Sigmoid colon (tissue), 7 donors: ENCODE data around the gene TSPAN9. TPM values are rescaled to one million over a fixed set of nuclear protein-coding genes. Genes with fewer than 3 reads are reported as not detected.

ENCODE experiments used
- DNase-seq: peaks from one replicate; pipeline ENCODE4 v3.0.0-alpha.2; 2019
- H3K27ac ChIP-seq, 4 donors: fragments of 200-600 bp; sonication (generic); one replicate each; pipeline ENCODE4 v1.5.1; 2016 to 2019; ENCODE audit warnings: mild to moderate bottlenecking in 1 of 4
- H3K27me3 ChIP-seq, 3 donors: fragments of 200-600 bp; sonication (generic); one replicate each; pipeline ENCODE4 v1.5.1; 2019; ENCODE audit warnings: mild to moderate bottlenecking in 1 of 3
- H3K36me3 ChIP-seq, 4 donors: fragments of 200-600 bp; sonication (generic); one replicate each; pipeline ENCODE4 v1.5.1; 2016 to 2019
- H3K4me1 ChIP-seq, 4 donors: fragments of 200-600 bp; sonication (generic); one replicate each; pipeline ENCODE4 v1.5.1; 2017 to 2019
- H3K4me3 ChIP-seq, 4 donors: fragments of 200-600 bp; sonication (generic); one replicate each; pipeline ENCODE4 v1.5.1; 2017 to 2019; ENCODE audit warnings: mild to moderate bottlenecking in 2 of 4, moderate library complexity in 1 of 4
- H3K9me3 ChIP-seq, 4 donors: fragments of 200-600 bp in 3 of 4; sonication (generic) in 3 of 4; one replicate each; pipeline versions ENCODE4 v1.5.1 to v1.6.1; 2013 to 2019
- CTCF ChIP-seq, 4 experiments: fragments of 450-650 bp in 3 of 4; fragments of 200-600 bp in 1 of 4; IDR thresholded peaks; one replicate each; pipeline ENCODE4 v1.5.1; 2016 to 2019; ENCODE audit warnings: antibody characterized with exemption in 4 of 4, mild to moderate bottlenecking in 3 of 4, moderate library complexity in 2 of 4
- EP300 ChIP-seq, 4 donors: sonication (generic); formaldehyde crosslinking; IDR thresholded peaks; one replicate each; pipeline ENCODE4 v1.6.1; 2017; ENCODE audit warnings: antibody characterized with exemption in 4 of 4
- POLR2A ChIP-seq, 2 donors: fragments of 450-650 bp; IDR thresholded peaks; one replicate each; pipeline ENCODE4 v1.6.1; 2016; ENCODE audit warnings: antibody characterized with exemption in 2 of 2, mild to moderate bottlenecking in 2 of 2, moderate library complexity in 2 of 2
- POLR2AphosphoS5 ChIP-seq, 4 donors: sonication (generic); formaldehyde crosslinking; IDR thresholded peaks; one replicate each; pipeline ENCODE4 v1.6.1; 2017; ENCODE audit warnings: antibody characterized with exemption in 4 of 4
- WGBS, 2 donors: extraction: QIAGEN DNeasy Blood & Tissue Kit; methylation state at CpG; one replicate each; pipeline ENCODE4 v1.1.7; 2013; 5-methylcytosine and 5-hydroxymethylcytosine counted together
- intact Hi-C: fragments of 100-400 bp; cut with DNase I; formaldehyde crosslinking; loops from one replicate; pipeline ENCODE4 v1.15.1; 2023
- polyA plus RNA-seq, 3 donors: library from polyadenylated mRNA; stranded (reverse); fragments of 200-250 nt; gene quantifications; one replicate each; pipeline ENCODE4 v1.2.3, GENCODE V29; 2013
- total RNA-seq, 4 donors: library from RNA; depleted of rRNA; stranded (reverse); fragments of >200 nt; gene quantifications; one replicate each; pipeline ENCODE4 v1.1.0, GENCODE V29; 2016
- donor health status: healthy with polysubstance abuse.
- donor health status: Bipolar disorder and iron deficiency.
- donor health status: healthy.

TSPAN9 gene
- total and polyA plus RNA-seq, 7 donors, result 0.92 to 28.0 (median 18.2) TPM

GRCh38 chr12:3134526-3135135, 57.5 kb downstream of the TSPAN9 start:
- intact Hi-C loops, result loop anchor here (1.0 to 5.0 kb wide), 3 partner anchors 57 to 141 kb away; partner anchors contain the start of gene TSPAN9
- TF ChIP-seq CTCF (IDR thresholded peaks at IDR 0.05), result no peak
- TF ChIP-seq EP300 (IDR thresholded peaks at IDR 0.05), result no peak
- no peak for TF ChIP-seq POLR2A (IDR thresholded peaks at IDR 0.05)
- no peak for TF ChIP-seq POLR2AphosphoS5 (IDR thresholded peaks at IDR 0.05)
- Histone ChIP-seq H3K4me1 (peaks cover 0 to 34% (median 31%) of the 10 kb centered on the region in 4 donors), H3K4me3 (no peak overlapping the region), H3K9me3 (no peaks in the 10 kb centered on the region), H3K27ac (no peak overlapping the region), H3K27me3 (no peaks in the 10 kb centered on the region), H3K36me3 (no peaks in the 10 kb centered on the region)
- no peak for DNase-seq
- WGBS, 2 donors, result 87 to 92% methylated on average over 13 of the region's 13 CpGs

DNA sequence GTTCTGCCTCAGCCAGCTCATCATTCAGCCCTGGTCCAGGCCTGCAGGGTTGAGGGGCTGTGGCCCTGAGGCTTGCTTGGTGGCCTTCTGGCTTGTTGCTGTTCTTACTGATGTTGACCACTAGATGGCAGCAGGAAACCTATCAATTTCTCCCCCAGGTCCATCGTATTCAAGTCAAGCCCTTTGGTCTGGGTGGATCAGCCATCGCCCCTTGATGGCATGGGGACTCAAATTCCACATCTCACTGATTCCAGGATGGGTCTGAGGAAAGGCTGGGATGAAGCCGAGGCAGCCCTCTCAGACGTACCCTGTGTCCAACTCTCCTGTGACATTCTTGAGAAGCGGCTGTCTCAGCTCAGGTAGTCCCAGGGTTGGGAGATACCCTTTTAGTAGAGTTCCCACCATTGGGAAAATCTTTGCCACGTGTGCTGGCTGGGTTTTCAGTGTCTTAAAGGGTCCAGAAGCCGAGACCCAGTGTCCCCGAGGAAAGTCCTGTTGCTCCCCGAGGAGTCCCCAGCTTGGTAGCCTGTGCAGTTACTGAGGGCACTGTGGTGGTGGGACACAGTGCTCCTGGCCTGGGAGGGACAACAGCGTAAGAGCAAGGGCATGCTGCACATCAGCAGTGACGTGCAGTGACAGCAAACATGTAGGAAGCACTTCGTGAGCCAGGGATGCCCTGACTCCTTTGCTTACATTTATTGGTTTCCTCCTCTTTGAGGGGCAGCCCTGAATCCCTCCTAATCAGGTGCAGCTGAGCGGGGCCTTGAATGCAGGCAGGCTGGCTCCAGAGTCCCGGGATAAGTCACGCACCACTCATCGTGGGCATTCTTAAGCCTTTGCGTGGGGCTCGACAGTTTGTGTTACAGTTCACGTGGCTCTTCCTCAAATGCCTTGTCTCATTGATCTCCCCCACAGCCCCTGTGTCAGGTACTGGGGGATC, 58.6 kb downstream of the TSPAN9 start:
- no peaks in the 10 kb centered on the region for H3K36me3 ChIP-seq
- 74% methylated on average over 19 of the region's 19 CpGs for WGBS, 2 donors
- H3K4me1 ChIP-seq, result peaks cover 0 to 34% (median 31%) of the 10 kb centered on the region in 4 donors
- H3K9me3 ChIP-seq, result no peaks in the 10 kb centered on the region
- no peak for DNase-seq
- intact Hi-C loops, result loop anchor here (1.0 to 5.0 kb wide), 3 partner anchors 58 to 140 kb away; partner anchors contain the start of gene TSPAN9
- no peaks in the 10 kb centered on the region for H3K27me3 ChIP-seq
- TF ChIP-seq EP300 (IDR thresholded peaks at IDR 0.05), result no peak
- peak; percentile 57 to 81 (median 69) for TF ChIP-seq CTCF (IDR thresholded peaks at IDR 0.05)
- H3K27ac ChIP-seq, result no peak overlapping the region
- no peak overlapping the region for H3K4me3 ChIP-seq

DNA sequence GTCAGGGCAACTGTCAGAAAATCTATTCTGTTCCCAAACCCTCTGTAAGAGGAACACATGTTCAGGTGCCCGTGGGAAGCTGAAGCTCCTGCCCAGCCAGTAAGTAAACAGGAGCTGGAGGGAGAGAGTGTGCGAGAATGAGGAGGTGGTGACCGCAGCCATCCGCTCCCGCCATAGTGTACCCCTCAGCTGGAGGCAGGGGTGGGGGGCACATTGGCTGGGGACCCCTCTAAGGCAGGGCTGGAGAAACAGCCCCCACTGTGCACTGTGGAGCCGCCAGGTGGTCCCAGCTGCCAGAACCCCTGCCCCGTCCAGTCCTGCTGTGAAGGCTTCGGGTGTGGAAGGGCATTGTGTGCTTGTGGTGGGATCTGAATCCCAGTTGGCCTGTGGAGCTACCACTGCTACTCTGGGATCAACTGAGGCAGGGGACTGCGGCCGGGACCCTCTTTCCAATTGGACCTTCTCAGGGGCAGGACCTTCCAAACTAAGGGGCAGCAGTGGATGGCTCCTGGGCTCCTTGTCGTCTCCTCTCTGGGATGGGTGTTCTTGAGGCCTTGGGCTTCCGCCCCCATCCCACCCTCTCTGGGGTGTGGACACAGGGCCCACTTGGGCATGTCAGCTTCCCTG, 59.6 kb downstream of the TSPAN9 start:
- no peak for DNase-seq
- intact Hi-C loops, result loop anchor here (5.0 kb wide), 1 partner anchor 59 kb away; the partner anchor contains the start of gene TSPAN9
- Histone ChIP-seq H3K4me1 (peaks cover 0 to 34% (median 31%) of the 10 kb centered on the region in 4 donors), H3K4me3 (no peak overlapping the region), H3K27me3 (no peaks in the 10 kb centered on the region), H3K9me3 (no peaks in the 10 kb centered on the region), H3K36me3 (no peaks in the 10 kb centered on the region), H3K27ac (no peak overlapping the region)
- TF ChIP-seq EP300 (IDR thresholded peaks at IDR 0.05) (no peak), CTCF (IDR thresholded peaks at IDR 0.05) (no peak), POLR2A (IDR thresholded peaks at IDR 0.05) (no peak), POLR2AphosphoS5 (IDR thresholded peaks at IDR 0.05) (no peak)
- 89 to 90% methylated on average over 12 of the region's 12 CpGs for WGBS, 2 donors

DNA sequence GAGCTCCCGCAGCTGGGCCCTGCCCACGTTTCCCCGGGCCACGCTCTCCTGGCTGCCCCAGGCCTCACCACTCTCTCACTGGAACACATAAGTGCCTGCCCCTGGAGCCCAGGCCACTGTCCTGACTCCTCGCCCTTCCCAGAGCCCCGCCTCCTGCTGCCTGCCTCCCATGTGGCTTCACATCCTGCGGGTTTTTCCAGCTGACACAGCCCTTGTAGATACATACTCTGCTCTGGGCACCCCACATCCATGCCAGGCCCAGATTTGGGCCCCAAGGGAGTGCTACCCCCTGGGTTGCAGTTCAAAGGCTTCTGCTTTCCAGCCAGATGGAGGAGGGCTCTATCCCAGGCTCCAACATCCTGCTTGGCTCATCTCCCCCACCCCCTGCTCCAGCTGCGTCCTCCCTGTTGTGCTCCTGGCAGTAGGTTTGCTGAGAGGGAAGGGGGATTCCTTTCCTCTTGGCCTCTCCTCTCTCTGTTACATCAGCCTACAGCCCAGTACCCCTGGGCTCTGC, 60.1 kb downstream of the TSPAN9 start:
- Histone ChIP-seq H3K36me3 (no peaks in the 10 kb centered on the region), H3K27ac (no peak overlapping the region), H3K4me3 (no peak overlapping the region), H3K9me3 (no peaks in the 10 kb centered on the region), H3K4me1 (peaks cover 0 to 32% (median 30%) of the 10 kb centered on the region in 4 donors), H3K27me3 (no peaks in the 10 kb centered on the region)
- WGBS, 2 donors, result 60 to 62% methylated on average over 8 of the region's 8 CpGs
- intact Hi-C loops, result loop anchor here (5.0 kb wide), 1 partner anchor 60 kb away; the partner anchor contains the start of gene TSPAN9
- TF ChIP-seq POLR2A (IDR thresholded peaks at IDR 0.05), result no peak
- TF ChIP-seq CTCF (IDR thresholded peaks at IDR 0.05), result no peak
- TF ChIP-seq EP300 (IDR thresholded peaks at IDR 0.05), result no peak
- TF ChIP-seq POLR2AphosphoS5 (IDR thresholded peaks at IDR 0.05), result no peak
- DNase-seq, result no peak
